ENCODE results near the gene RNU6-9.

The RNU6-9 gene

GRCh38 chr19:932648-933552 lies 39.6 kb downstream of the RNU6-9 start:
- DNase-seq (ENCODE audit: low spot score): no peak
- no peak for FAIRE-seq

GRCh38 chr19:933553-933882 lies 40.2 kb downstream of the RNU6-9 start:
- no peak for DNase-seq (ENCODE audit: low spot score)

GRCh38 chr19:934197-934840 lies 41.0 kb downstream of the RNU6-9 start:
- no peak for FAIRE-seq

More at GRCh38 chr19:933553-933882, 40.2 kb downstream of the RNU6-9 start:
- FAIRE-seq: no peak

GRCh38 chr19:934865-935479 lies 41.7 kb downstream of the RNU6-9 start:
- DNase-seq (ENCODE audit: low spot score): no peak

More at GRCh38 chr19:934197-934840, 41.0 kb downstream of the RNU6-9 start:
- DNase-seq (ENCODE audit: low spot score): no peak

GRCh38 chr19:936175-936546 lies 42.9 kb downstream of the RNU6-9 start:
- DNase-seq (ENCODE audit: low spot score) (no peak), FAIRE-seq (no peak)

More at GRCh38 chr19:934865-935479, 41.7 kb downstream of the RNU6-9 start:
- no peak for FAIRE-seq

- no peak for FAIRE-seq
- DNase-seq (ENCODE audit: low spot score): no peak
Observed at GRCh38 chr19:937259-937694, 44.0 kb downstream of the RNU6-9 start.

- FAIRE-seq (no peak), DNase-seq (ENCODE audit: low spot score) (no peak)
Observed at GRCh38 chr19:938233-938923, 45.1 kb downstream of the RNU6-9 start.

- FAIRE-seq (no peak), DNase-seq (ENCODE audit: low spot score) (no peak)
Observed at GRCh38 chr19:939439-939838, 46.2 kb downstream of the RNU6-9 start.

GRCh38 chr19:939922-940321 lies 46.6 kb downstream of the RNU6-9 start:
- FAIRE-seq (no peak), DNase-seq (ENCODE audit: low spot score) (no peak)

GRCh38 chr19:940591-941291 lies 47.5 kb downstream of the RNU6-9 start:
- FAIRE-seq (no peak), DNase-seq (ENCODE audit: low spot score) (peak; percentile 78)

- no peak for FAIRE-seq
- no peak for DNase-seq (ENCODE audit: low spot score)
Observed at GRCh38 chr19:941292-942132, 48.2 kb downstream of the RNU6-9 start.

GRCh38 chr19:942133-942645 lies 48.9 kb downstream of the RNU6-9 start:
- FAIRE-seq (no peak), DNase-seq (ENCODE audit: low spot score) (no peak)
